Peyer's patch (tissue), 4 donors: ENCODE results near the gene ELK3.

Experiments used
- POLR2A ChIP-seq, 2 donors: fragments of 450-650 bp; IDR thresholded peaks; one replicate each; pipeline ENCODE4 v1.5.1; 2017; ENCODE audit warnings: antibody characterized with exemption in 2 of 2, mild to moderate bottlenecking in 2 of 2, moderate library complexity in 2 of 2
- TF ChIP-seq, protein P1 (sequence below), 6 experiments: fragments of 450-650 bp in 4 of 6; fragments of 200-600 bp in 2 of 6; sonication (generic) in 1 of 6; IDR thresholded peaks; one replicate each; pipeline ENCODE4 v1.5.1; 2017 to 2019; ENCODE audit warnings: antibody characterized with exemption in 6 of 6, mild to moderate bottlenecking in 3 of 6, moderate library complexity in 1 of 6

DNA sequence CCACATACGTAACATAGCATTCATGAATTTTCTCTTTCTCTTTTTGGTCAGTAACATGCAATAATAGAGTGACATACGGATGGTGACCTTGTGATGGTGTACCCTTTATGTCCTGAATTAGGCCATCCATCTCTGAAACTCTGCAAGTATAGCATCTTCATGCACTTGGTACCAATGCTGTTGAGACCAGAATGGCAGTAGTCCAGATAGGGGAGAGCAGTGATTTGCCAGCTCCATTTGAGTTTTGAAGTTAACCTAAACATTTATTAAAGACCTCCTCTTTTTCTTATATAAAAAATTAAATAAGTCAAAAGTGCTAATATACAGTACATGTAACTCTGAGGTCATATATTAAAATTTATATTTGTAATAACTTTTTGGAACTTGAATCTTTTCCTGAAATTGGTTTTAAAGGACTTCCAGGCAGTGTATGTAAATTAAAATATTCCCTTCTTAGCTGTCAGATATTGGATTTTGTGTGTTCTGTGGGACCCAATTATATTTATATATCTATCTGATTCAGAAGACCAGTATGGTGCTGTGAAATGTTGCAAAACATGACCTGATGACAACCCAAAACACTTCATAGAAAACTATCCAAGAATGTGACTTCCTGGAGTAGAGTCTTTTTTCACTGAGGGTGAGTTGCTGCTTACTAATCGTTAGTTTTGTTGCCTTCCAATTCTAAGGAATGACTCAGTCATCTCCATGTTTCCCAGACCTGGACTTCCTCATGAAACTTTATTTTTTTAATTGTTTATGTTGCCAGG is 3.5 kb downstream of the ELK3 start:
- no peak for TF ChIP-seq POLR2A (IDR thresholded peaks at IDR 0.05)
- TF ChIP-seq, protein P1, sequence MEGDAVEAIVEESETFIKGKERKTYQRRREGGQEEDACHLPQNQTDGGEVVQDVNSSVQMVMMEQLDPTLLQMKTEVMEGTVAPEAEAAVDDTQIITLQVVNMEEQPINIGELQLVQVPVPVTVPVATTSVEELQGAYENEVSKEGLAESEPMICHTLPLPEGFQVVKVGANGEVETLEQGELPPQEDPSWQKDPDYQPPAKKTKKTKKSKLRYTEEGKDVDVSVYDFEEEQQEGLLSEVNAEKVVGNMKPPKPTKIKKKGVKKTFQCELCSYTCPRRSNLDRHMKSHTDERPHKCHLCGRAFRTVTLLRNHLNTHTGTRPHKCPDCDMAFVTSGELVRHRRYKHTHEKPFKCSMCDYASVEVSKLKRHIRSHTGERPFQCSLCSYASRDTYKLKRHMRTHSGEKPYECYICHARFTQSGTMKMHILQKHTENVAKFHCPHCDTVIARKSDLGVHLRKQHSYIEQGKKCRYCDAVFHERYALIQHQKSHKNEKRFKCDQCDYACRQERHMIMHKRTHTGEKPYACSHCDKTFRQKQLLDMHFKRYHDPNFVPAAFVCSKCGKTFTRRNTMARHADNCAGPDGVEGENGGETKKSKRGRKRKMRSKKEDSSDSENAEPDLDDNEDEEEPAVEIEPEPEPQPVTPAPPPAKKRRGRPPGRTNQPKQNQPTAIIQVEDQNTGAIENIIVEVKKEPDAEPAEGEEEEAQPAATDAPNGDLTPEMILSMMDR (IDR thresholded peaks at IDR 0.05), result no peak
